Smooth muscle cell of trachea (primary cell): ENCODE results near the gene SPATA25. TPM values are rescaled to one million over a fixed set of nuclear protein-coding genes. Genes with fewer than 3 reads are reported as not detected.

Experiments
- total RNA-seq: library from RNA; depleted of rRNA; stranded (reverse); fragments of >200 nt; gene quantifications from 2 replicates; pipeline ENCODE4 v1.2.1, GENCODE V29; 2014

Gene SPATA25
- total RNA-seq, result 1.5 and 3.5 TPM in 2 replicates

GRCh38 chr20:45887346-45887715 is at the start of gene SPATA25:
Gene SPATA25, minus strand, starts transcription at chr20:45887622. Its CDS starts 32 bp downstream, at chr20:45887590.

GRCh38 chr20:45934586-45935415 is 47.4 kb upstream of the SPATA25 start, which contains the start of gene PCIF1:
Gene PCIF1, plus strand, starts transcription at chr20:45934683. Its CDS starts 4,317 bp downstream, at chr20:45939000.

GRCh38 chr20:45911486-45912343 is 24.3 kb upstream of the SPATA25 start, which contains the start of gene PLTP:
Gene PLTP, minus strand, starts transcription at chr20:45912155. Its CDS starts 703 bp downstream, at chr20:45911452.

GRCh38 chr20:45890985-45891983 is 3.9 kb upstream of the SPATA25 start, which contains the start of the genes CTSA and NEURL2:
Gene CTSA, plus strand, starts transcription at chr20:45891335. Its CDS starts 234 bp downstream, at chr20:45891569.
Gene NEURL2, minus strand, starts transcription at chr20:45891208. Its CDS starts 217 bp downstream, at chr20:45890991.

GRCh38 chr20:45880988-45881788 is 6.2 kb downstream of the SPATA25 start, which contains the start of gene ZSWIM1:
Gene ZSWIM1, plus strand, starts transcription at chr20:45881227. Its CDS starts 1,366 bp downstream, at chr20:45882593.

GRCh38 chr20:45857114-45857881 is 30.1 kb downstream of the SPATA25 start, which contains the start of the genes ACOT8 and ZSWIM3:
Gene ACOT8, minus strand, starts transcription at chr20:45857392. Its CDS starts 77 bp downstream, at chr20:45857315.
Gene ZSWIM3, plus strand, starts transcription at chr20:45857614. Its CDS starts 212 bp downstream, at chr20:45857826.

Other genes starting within 250 kb of the SPATA25 start
- gene WFDC11, start 217.4 kb downstream of the SPATA25 start, total RNA-seq, result not detected in 2 replicates
- gene WFDC13, start 185.6 kb downstream of the SPATA25 start, total RNA-seq, result not detected in 2 replicates
- not detected in 2 replicates for gene WFDC10B, start 182.6 kb downstream of the SPATA25 start, total RNA-seq
- not detected in 2 replicates for gene SPINT4, start 165.3 kb downstream of the SPATA25 start, total RNA-seq
- gene WFDC3, start 95.7 kb downstream of the SPATA25 start, total RNA-seq, result 0.33 and 0.58 TPM in 2 replicates
- 10.6 and 17.5 TPM in 2 replicates for gene DNTTIP1, start 95.7 kb downstream of the SPATA25 start, total RNA-seq
- gene UBE2C, start 75.0 kb downstream of the SPATA25 start, total RNA-seq, result 3.0 and 27.8 TPM in 2 replicates
- gene TNNC2, start 60.3 kb downstream of the SPATA25 start, total RNA-seq, result 1.0 and 2.2 TPM in 2 replicates
- gene SNX21, start 53.8 kb downstream of the SPATA25 start, total RNA-seq, result 153 and 201 TPM in 2 replicates
- gene ACOT8, start 30.2 kb downstream of the SPATA25 start, total RNA-seq, result 42.7 and 44.1 TPM in 2 replicates
- 6.8 and 9.1 TPM in 2 replicates for gene ZSWIM3, start 30.0 kb downstream of the SPATA25 start, total RNA-seq
- gene ZSWIM1, start 6.4 kb downstream of the SPATA25 start, total RNA-seq, result 3.9 and 7.3 TPM in 2 replicates
- 6.4 and 13.9 TPM in 2 replicates for gene NEURL2, start 3.6 kb upstream of the SPATA25 start, total RNA-seq
- gene CTSA, start 3.7 kb upstream of the SPATA25 start, total RNA-seq, result 114 and 252 TPM in 2 replicates
- gene PLTP, start 24.5 kb upstream of the SPATA25 start, total RNA-seq, result 39.0 and 162 TPM in 2 replicates
- 10.3 and 16.3 TPM in 2 replicates for gene PCIF1, start 47.1 kb upstream of the SPATA25 start, total RNA-seq
- 15.3 and 16.2 TPM in 2 replicates for gene ZNF335, start 84.6 kb upstream of the SPATA25 start, total RNA-seq
- gene MMP9, start 121.3 kb upstream of the SPATA25 start, total RNA-seq, result not detected in 2 replicates
- 0.17 TPM in 1 of 2 replicates, not detected in the other for gene SLC12A5, start 141.6 kb upstream of the SPATA25 start, total RNA-seq
- 7.9 and 9.1 TPM in 2 replicates for gene NCOA5, start 202.3 kb upstream of the SPATA25 start, total RNA-seq
- gene CD40, start 230.7 kb upstream of the SPATA25 start, total RNA-seq, result 2.6 and 8.8 TPM in 2 replicates